Activated naive CD8-positive, alpha-beta T cell treated with anti-CD3 and anti-CD28 coated beads, Interleukin-2, amount 10 ng/mL, durations not matched to agents 7 days and 5 days (primary cell): ENCODE results near the gene IFNGR1. TPM values are rescaled to one million over a fixed set of nuclear protein-coding genes. Genes with fewer than 3 reads are reported as not detected.

Experiments used
- ATAC-seq: fragments of 150-1000 bp; cut with Tn5 transposase; one replicate; pipeline ENCODE4 v1.10.0; 2021; ENCODE audit warnings: low read depth, moderate library complexity
- POLR2A ChIA-PET: fragments of 350-600 bp; sonication (Branson Sonifier 250); formaldehyde crosslinking; loops from one replicate; lab custom pipeline; 2021; ENCODE audit warnings: antibody characterized with exemption; lab: Charles Lee
- DNase-seq: peaks from one replicate; pipeline ENCODE4 v3.0.0; 2021
- H3K27ac Mint-ChIP-seq: one replicate; pipeline ENCODE4 v1.8.0; 2022; ENCODE audit warnings: mild to moderate bottlenecking, mixed read lengths
- H3K27me3 Mint-ChIP-seq: one replicate; pipeline ENCODE4 v1.8.0; 2022; ENCODE audit warnings: mild to moderate bottlenecking, moderate library complexity, mixed read lengths
- H3K36me3 Mint-ChIP-seq: one replicate; pipeline ENCODE4 v1.8.0; 2021; ENCODE audit warnings: mild to moderate bottlenecking, mixed read lengths
- H3K4me1 Mint-ChIP-seq: one replicate; pipeline ENCODE4 v1.8.0; 2021; ENCODE audit warnings: mixed read lengths
- H3K4me3 Mint-ChIP-seq: one replicate; pipeline ENCODE4 v1.8.0; 2022; ENCODE audit warnings: mild to moderate bottlenecking, moderate library complexity, mixed read lengths
- H3K9me3 Mint-ChIP-seq: one replicate; pipeline ENCODE4 v1.8.0; 2021; ENCODE audit warnings: mixed read lengths
- total RNA-seq, 2 experiments: library from RNA; stranded (reverse); gene quantifications; one replicate each; pipeline ENCODE4 v1.2.3, GENCODE V29; 2021

Gene IFNGR1
- total RNA-seq, 2 experiments from 2014 or later, result 29.1 to 29.8 TPM

- H3K4me3 Mint-ChIP-seq, result no peak overlapping the region
- H3K27ac Mint-ChIP-seq, result no peak overlapping the region
- peaks cover 6% of the 10 kb centered on the region for H3K9me3 Mint-ChIP-seq
- DNase-seq, result no peak
- no peaks in the 10 kb centered on the region for H3K4me1 Mint-ChIP-seq
- peaks cover 15% of the 10 kb centered on the region for H3K27me3 Mint-ChIP-seq
- POLR2A ChIA-PET, result no interaction called here
- H3K36me3 Mint-ChIP-seq, result peaks cover 3% of the 10 kb centered on the region
- ATAC-seq, result no peak
These were observed 29.5 kb upstream of the IFNGR1 start for GRCh38 chr6:137248702-137249101.

GRCh38 chr6:137247724-137248123 lies 28.5 kb upstream of the IFNGR1 start:
- Mint-ChIP-seq H3K27me3 (peaks cover 20% of the 10 kb centered on the region), H3K4me3 (no peak overlapping the region), H3K36me3 (peaks cover 3% of the 10 kb centered on the region), H3K4me1 (no peaks in the 10 kb centered on the region), H3K27ac (no peak overlapping the region), H3K9me3 (peaks cover 6% of the 10 kb centered on the region)
- POLR2A ChIA-PET, result no interaction called here
- DNase-seq, result no peak
- no peak for ATAC-seq

- no peaks in the 10 kb centered on the region for H3K4me1 Mint-ChIP-seq
- no peak overlapping the region for H3K27ac Mint-ChIP-seq
- POLR2A ChIA-PET, result no interaction called here
- H3K36me3 Mint-ChIP-seq, result no peaks in the 10 kb centered on the region
- DNase-seq, result no peak
- H3K27me3 Mint-ChIP-seq, result peaks cover 16% of the 10 kb centered on the region
- ATAC-seq, result no peak
- peaks cover 4% of the 10 kb centered on the region for H3K9me3 Mint-ChIP-seq
- no peak overlapping the region for H3K4me3 Mint-ChIP-seq
These were observed 27.6 kb upstream of the IFNGR1 start for GRCh38 chr6:137246791-137247202.

GRCh38 chr6:137246164-137246563 lies 27.0 kb upstream of the IFNGR1 start:
- ATAC-seq (no peak), DNase-seq (no peak)
- Mint-ChIP-seq H3K9me3 (peaks cover 4% of the 10 kb centered on the region), H3K27me3 (peaks cover 16% of the 10 kb centered on the region), H3K36me3 (no peaks in the 10 kb centered on the region), H3K4me1 (no peaks in the 10 kb centered on the region), H3K4me3 (no peak overlapping the region), H3K27ac (no peak overlapping the region)
- POLR2A ChIA-PET, result no interaction called here

GRCh38 chr6:137241481-137242038 lies 22.4 kb upstream of the IFNGR1 start:
- DNase-seq (no peak), ATAC-seq (no peak)
- Mint-ChIP-seq H3K4me1 (peaks cover 3% of the 10 kb centered on the region), H3K4me3 (no peak overlapping the region), H3K27ac (no peak overlapping the region), H3K27me3 (peaks cover 9% of the 10 kb centered on the region), H3K9me3 (peaks cover 10% of the 10 kb centered on the region), H3K36me3 (peaks cover 11% of the 10 kb centered on the region)
- POLR2A ChIA-PET, result no interaction called here

- no peak for ATAC-seq
- Mint-ChIP-seq H3K4me3 (no peak overlapping the region), H3K36me3 (peaks cover 13% of the 10 kb centered on the region), H3K9me3 (peaks cover 12% of the 10 kb centered on the region), H3K4me1 (peaks cover 3% of the 10 kb centered on the region), H3K27me3 (peaks cover 8% of the 10 kb centered on the region), H3K27ac (no peak overlapping the region)
- POLR2A ChIA-PET, result no interaction called here
- no peak for DNase-seq
These were observed 21.0 kb upstream of the IFNGR1 start for GRCh38 chr6:137240168-137240567.

GRCh38 chr6:137237413-137238170 lies 18.4 kb upstream of the IFNGR1 start:
- H3K4me1 Mint-ChIP-seq, result peaks cover 23% of the 10 kb centered on the region
- H3K36me3 Mint-ChIP-seq, result peaks cover 13% of the 10 kb centered on the region
- peaks cover 2% of the 10 kb centered on the region for H3K27me3 Mint-ChIP-seq
- H3K4me3 Mint-ChIP-seq, result no peak overlapping the region
- ATAC-seq (no peak), DNase-seq (no peak)
- POLR2A ChIA-PET, result no interaction called here
- H3K27ac Mint-ChIP-seq, result no peak overlapping the region
- peaks cover 12% of the 10 kb centered on the region for H3K9me3 Mint-ChIP-seq

- Mint-ChIP-seq H3K4me3 (no peak overlapping the region), H3K4me1 (peaks cover 29% of the 10 kb centered on the region)
- no peak for DNase-seq
These were observed 17.6 kb upstream of the IFNGR1 start for GRCh38 chr6:137236581-137237355.

GRCh38 chr6:137235686-137236085 lies 16.5 kb upstream of the IFNGR1 start:
- no peak overlapping the region for H3K4me3 Mint-ChIP-seq

More at GRCh38 chr6:137236581-137237355, 17.6 kb upstream of the IFNGR1 start:
- Mint-ChIP-seq H3K9me3 (peaks cover 12% of the 10 kb centered on the region), H3K27me3 (peaks cover 2% of the 10 kb centered on the region), H3K36me3 (peaks cover 13% of the 10 kb centered on the region), H3K27ac (no peak overlapping the region)
- no peak for ATAC-seq
- POLR2A ChIA-PET, result no interaction called here

GRCh38 chr6:137233911-137234863 lies 15.0 kb upstream of the IFNGR1 start:
- Mint-ChIP-seq H3K4me1 (peaks cover 51% of the 10 kb centered on the region), H3K9me3 (peaks cover 12% of the 10 kb centered on the region), H3K4me3 (peak overlapping the region; percentile 3), H3K36me3 (peaks cover 15% of the 10 kb centered on the region), H3K27ac (peak overlapping the region; percentile 4), H3K27me3 (peaks cover 8% of the 10 kb centered on the region)
- ATAC-seq (peak; percentile 82), DNase-seq (no peak)
- POLR2A ChIA-PET, result interaction anchor here (1.8 kb wide), 1 partner anchor 10 kb away, joined by 11 read pairs; no protein-coding TSS in a partner anchor

More at GRCh38 chr6:137235686-137236085, 16.5 kb upstream of the IFNGR1 start:
- Mint-ChIP-seq H3K36me3 (peaks cover 13% of the 10 kb centered on the region), H3K27ac (no peak overlapping the region), H3K9me3 (peaks cover 12% of the 10 kb centered on the region), H3K4me1 (peaks cover 37% of the 10 kb centered on the region), H3K27me3 (no peaks in the 10 kb centered on the region)
- ATAC-seq (no peak), DNase-seq (no peak)
- POLR2A ChIA-PET, result no interaction called here

- peaks cover 60% of the 10 kb centered on the region for H3K4me1 Mint-ChIP-seq
- POLR2A ChIA-PET, result no interaction called here
- H3K27ac Mint-ChIP-seq, result no peak overlapping the region
- peaks cover 9% of the 10 kb centered on the region for H3K36me3 Mint-ChIP-seq
- DNase-seq (no peak), ATAC-seq (peak; percentile 44)
- peaks cover 10% of the 10 kb centered on the region for H3K27me3 Mint-ChIP-seq
- peak overlapping the region; percentile 42 for H3K4me3 Mint-ChIP-seq
- peaks cover 4% of the 10 kb centered on the region for H3K9me3 Mint-ChIP-seq
These were observed 12.7 kb upstream of the IFNGR1 start for GRCh38 chr6:137231895-137232294.

GRCh38 chr6:137230956-137231555 lies 11.9 kb upstream of the IFNGR1 start:
- ATAC-seq, result no peak
- Mint-ChIP-seq H3K4me3 (no peak overlapping the region), H3K9me3 (peaks cover 1% of the 10 kb centered on the region), H3K36me3 (peaks cover 6% of the 10 kb centered on the region), H3K27me3 (peaks cover 10% of the 10 kb centered on the region), H3K4me1 (peaks cover 60% of the 10 kb centered on the region), H3K27ac (no peak overlapping the region)
- DNase-seq, result no peak
- POLR2A ChIA-PET, result interaction anchor here (0.6 kb wide), 1 partner anchor 561 kb away, joined by 4 read pairs; no protein-coding TSS in a partner anchor
